Lower leg skin (tissue), 4 donors: ENCODE results near the gene NOP9. TPM values are rescaled to one million over a fixed set of nuclear protein-coding genes. Genes with fewer than 3 reads are reported as not detected.
A peak's percentile ranks its signal among the peaks of the same experiment; 100 is the strongest.

ENCODE experiments used
- DNase-seq, 2 donors: peaks; one replicate each; pipeline ENCODE4 v3.0.0-alpha.2; 2019; ENCODE audit warnings: low spot score in 2 of 2
- H3K4me3 ChIP-seq: fragments of 200-600 bp; sonication (generic); 2 replicates; pipeline ENCODE4 v1.5.1; 2017; ENCODE audit warnings: mild to moderate bottlenecking, low read depth; ENCODE audit not compliant: poor library complexity, severe bottlenecking
- POLR2A ChIP-seq, 2 donors: fragments of 450-650 bp; IDR thresholded peaks; one replicate each; pipeline ENCODE4 v1.6.1; 2016 to 2017; ENCODE audit warnings: antibody characterized with exemption in 2 of 2, mild to moderate bottlenecking in 1 of 2, moderate library complexity in 1 of 2
- WGBS, 2 donors: methylation state at CpG; one replicate each; pipeline ENCODE4 v1.1.5; 2018; 5-methylcytosine and 5-hydroxymethylcytosine counted together
- intact Hi-C: fragments of 100-400 bp; cut with DNase I; formaldehyde crosslinking; loops from one replicate; pipeline ENCODE4 v1.15.0; 2023; ENCODE audit warnings: low total_unique reads
- total RNA-seq, 4 donors: library from RNA; depleted of rRNA; stranded (reverse); fragments of >200 nt; gene quantifications; one replicate each; pipeline ENCODE4 v1.1.0, GENCODE V29; 2016
- TF ChIP-seq, protein P1 (sequence below), 3 donors: fragments of 450-650 bp; IDR thresholded peaks; one replicate each; pipeline ENCODE4 v1.5.1; 2016; ENCODE audit warnings: antibody characterized with exemption in 3 of 3, mild to moderate bottlenecking in 3 of 3, moderate library complexity in 2 of 3

The NOP9 gene
- total RNA-seq, 4 donors from 2014 or later: 13.8 to 20.4 (median 17.6) TPM

GRCh38 chr14:24307156-24307574 lies 7.5 kb downstream of the NOP9 start:
- TF ChIP-seq, protein P1, sequence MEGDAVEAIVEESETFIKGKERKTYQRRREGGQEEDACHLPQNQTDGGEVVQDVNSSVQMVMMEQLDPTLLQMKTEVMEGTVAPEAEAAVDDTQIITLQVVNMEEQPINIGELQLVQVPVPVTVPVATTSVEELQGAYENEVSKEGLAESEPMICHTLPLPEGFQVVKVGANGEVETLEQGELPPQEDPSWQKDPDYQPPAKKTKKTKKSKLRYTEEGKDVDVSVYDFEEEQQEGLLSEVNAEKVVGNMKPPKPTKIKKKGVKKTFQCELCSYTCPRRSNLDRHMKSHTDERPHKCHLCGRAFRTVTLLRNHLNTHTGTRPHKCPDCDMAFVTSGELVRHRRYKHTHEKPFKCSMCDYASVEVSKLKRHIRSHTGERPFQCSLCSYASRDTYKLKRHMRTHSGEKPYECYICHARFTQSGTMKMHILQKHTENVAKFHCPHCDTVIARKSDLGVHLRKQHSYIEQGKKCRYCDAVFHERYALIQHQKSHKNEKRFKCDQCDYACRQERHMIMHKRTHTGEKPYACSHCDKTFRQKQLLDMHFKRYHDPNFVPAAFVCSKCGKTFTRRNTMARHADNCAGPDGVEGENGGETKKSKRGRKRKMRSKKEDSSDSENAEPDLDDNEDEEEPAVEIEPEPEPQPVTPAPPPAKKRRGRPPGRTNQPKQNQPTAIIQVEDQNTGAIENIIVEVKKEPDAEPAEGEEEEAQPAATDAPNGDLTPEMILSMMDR (IDR thresholded peaks at IDR 0.05): no peak
- no peak for TF ChIP-seq POLR2A (IDR thresholded peaks at IDR 0.05)
- no peak overlapping the region for H3K4me3 ChIP-seq
- 82 to 86% methylated on average over 11 of the region's 11 CpGs for WGBS, 2 donors
- no peak for DNase-seq
- intact Hi-C loops: no loop called here

- DNase-seq: no peak
- no peak within 1 kb of the TSS for H3K4me3 ChIP-seq
- intact Hi-C loops: no loop called here
- 59 to 64% methylated on average over 6 of the region's 6 CpGs for WGBS, 2 donors
- no peak for TF ChIP-seq POLR2A (IDR thresholded peaks at IDR 0.05)
- TF ChIP-seq, protein P1 (IDR thresholded peaks at IDR 0.05): peak in 1 of 3 donors; percentile 77
Measured at GRCh38 chr14:24307575-24308341, 8.1 kb downstream of the NOP9 start, which contains the start of gene CIDEB. Gene CIDEB, minus strand, starts transcription at chr14:24307977. Its CDS starts 119 bp downstream, at chr14:24307858.

GRCh38 chr14:24308342-24309124 lies 8.9 kb downstream of the NOP9 start:
- WGBS, 2 donors: 74 to 75% methylated on average over 7 of the region's 7 CpGs
- TF ChIP-seq, protein P1 (IDR thresholded peaks at IDR 0.05): peak in 1 of 3 donors; percentile 4
- TF ChIP-seq POLR2A (IDR thresholded peaks at IDR 0.05): no peak
- intact Hi-C loops: no loop called here

GRCh38 chr14:24309538-24310264 lies 10.1 kb downstream of the NOP9 start, which contains the start of gene LTB4R2:
Gene LTB4R2, plus strand, starts transcription at chr14:24310140. Its CDS starts 525 bp downstream, at chr14:24310665.
- DNase-seq: peak in 1 of 2 donors; percentile 86
- intact Hi-C loops: no loop called here
- 42 to 51% methylated on average over 5 of the region's 5 CpGs for WGBS, 2 donors
- TF ChIP-seq POLR2A (IDR thresholded peaks at IDR 0.05): no peak
- peak within 1 kb of the TSS; percentile 32 for H3K4me3 ChIP-seq

More at GRCh38 chr14:24308342-24309124, 8.9 kb downstream of the NOP9 start:
- H3K4me3 ChIP-seq: no peak overlapping the region
- DNase-seq: no peak

DNA sequence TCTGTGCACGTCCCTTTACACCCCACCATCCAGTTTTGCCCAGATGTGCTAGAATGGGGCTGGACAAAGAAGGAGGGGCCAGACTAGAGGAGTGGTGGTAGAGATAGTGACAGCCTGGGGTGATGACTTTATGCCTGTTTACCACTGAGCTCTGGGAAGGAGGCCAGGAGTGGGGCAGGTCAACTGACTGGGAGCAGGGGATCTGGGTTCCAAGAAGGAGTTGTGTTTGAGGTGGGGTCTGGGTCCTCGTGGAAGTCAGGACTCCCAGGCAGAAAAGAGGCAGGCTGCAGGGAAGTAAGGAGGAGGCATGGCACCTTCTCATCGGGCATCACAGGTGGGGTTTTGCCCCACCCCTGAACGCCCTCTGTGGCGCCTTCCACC lies 10.6 kb downstream of the NOP9 start:
- TF ChIP-seq, protein P1 (IDR thresholded peaks at IDR 0.05): no peak
- no peak for TF ChIP-seq POLR2A (IDR thresholded peaks at IDR 0.05)
- no peak for DNase-seq
- no peak overlapping the region for H3K4me3 ChIP-seq
- intact Hi-C loops: no loop called here
- 9 to 22% methylated on average over 5 of the region's 5 CpGs for WGBS, 2 donors
